ENCODE results near the gene SVBP.

Gene SVBP

GRCh38 chr1:42767510-42768000, 49.6 kb downstream of the SVBP start:
- Histone ChIP-seq H3K4me3 (ENCODE audit: low read depth, low read length) (peak overlapping the region; percentile 99), H3K4me1 (peaks cover 5% of the 10 kb centered on the region), H3K9ac (peak overlapping the region; percentile 22), H3K27ac (peak overlapping the region; percentile 73), H3K36me3 (ENCODE audit: control insufficient read depth, insufficient read depth, low read length) (no peaks in the 10 kb centered on the region), H3K27me3 (ENCODE audit: control insufficient read depth, insufficient read depth, low read length) (no peaks in the 10 kb centered on the region), H2AFZ (peak overlapping the region; percentile 93), H3K9me3 (ENCODE audit: control insufficient read depth, low read length) (no peaks in the 10 kb centered on the region), H3K4me2 (ENCODE audit: low read length) (peak overlapping the region; percentile 85), H3K79me2 (peaks cover 11% of the 10 kb centered on the region)
- TF ChIP-seq CTCF (IDR thresholded peaks at IDR 0.05) = no peak

GRCh38 chr1:42766741-42767509, 50.3 kb downstream of the SVBP start, which contains the start of the genes C1orf50 and P3H1:
Gene C1orf50, plus strand, starts transcription at chr1:42767249. Its CDS starts 63 bp downstream, at chr1:42767312.
Gene P3H1, minus strand, starts transcription at chr1:42767028. Its CDS starts 57 bp downstream, at chr1:42766971.
- Histone ChIP-seq H2AFZ (peak within 1 kb of the TSS; percentile 93), H3K4me3 (ENCODE audit: low read depth, low read length) (peak within 1 kb of the TSS; percentile 99), H3K27me3 (ENCODE audit: control insufficient read depth, insufficient read depth, low read length) (no peaks in the 10 kb centered on the region), H3K36me3 (ENCODE audit: control insufficient read depth, insufficient read depth, low read length) (no peaks in the 10 kb centered on the region), H3K4me2 (ENCODE audit: low read length) (peak within 1 kb of the TSS; percentile 92), H3K27ac (peak within 1 kb of the TSS; percentile 73), H3K79me2 (peaks cover 11% of the 10 kb centered on the region), H3K4me1 (peaks cover 5% of the 10 kb centered on the region), H3K9me3 (ENCODE audit: control insufficient read depth, low read length) (no peaks in the 10 kb centered on the region), H3K9ac (peak within 1 kb of the TSS; percentile 22)
- TF ChIP-seq CTCF (IDR thresholded peaks at IDR 0.05) = no peak

GRCh38 chr1:42765832-42766740, 51.1 kb downstream of the SVBP start:
- H3K79me2 ChIP-seq = peaks cover 11% of the 10 kb centered on the region
- H3K36me3 ChIP-seq (ENCODE audit: control insufficient read depth, insufficient read depth, low read length) = no peaks in the 10 kb centered on the region
- peak overlapping the region; percentile 92 for H3K4me2 ChIP-seq (ENCODE audit: low read length)
- peak overlapping the region; percentile 99 for H3K4me3 ChIP-seq (ENCODE audit: low read depth, low read length)
- H3K9me3 ChIP-seq (ENCODE audit: control insufficient read depth, low read length) = no peaks in the 10 kb centered on the region
- no peaks in the 10 kb centered on the region for H3K27me3 ChIP-seq (ENCODE audit: control insufficient read depth, insufficient read depth, low read length)
- H3K4me1 ChIP-seq = peaks cover 5% of the 10 kb centered on the region
- peak overlapping the region; percentile 7 for H3K9ac ChIP-seq
- H3K27ac ChIP-seq = peak overlapping the region; percentile 40
- TF ChIP-seq CTCF (IDR thresholded peaks at IDR 0.05) = peak; percentile 16
- H2AFZ ChIP-seq = peak overlapping the region; percentile 79

GRCh38 chr1:42765269-42765668, 51.9 kb downstream of the SVBP start:
- H3K27me3 ChIP-seq (ENCODE audit: control insufficient read depth, insufficient read depth, low read length) = no peaks in the 10 kb centered on the region
- H3K79me2 ChIP-seq = peaks cover 11% of the 10 kb centered on the region
- H3K4me2 ChIP-seq (ENCODE audit: low read length) = peak overlapping the region; percentile 92
- no peak overlapping the region for H2AFZ ChIP-seq
- TF ChIP-seq CTCF (IDR thresholded peaks at IDR 0.05) = no peak
- H3K9me3 ChIP-seq (ENCODE audit: control insufficient read depth, low read length) = no peaks in the 10 kb centered on the region
- H3K4me1 ChIP-seq = peaks cover 5% of the 10 kb centered on the region
- no peak overlapping the region for H3K9ac ChIP-seq
- no peak overlapping the region for H3K4me3 ChIP-seq (ENCODE audit: low read depth, low read length)
- no peaks in the 10 kb centered on the region for H3K36me3 ChIP-seq (ENCODE audit: control insufficient read depth, insufficient read depth, low read length)
- no peak overlapping the region for H3K27ac ChIP-seq

Data from parathyroid adenoma (tissue), 2 donors.